ENCODE measurements around the gene INSYN2B. TPM values are rescaled to one million over a fixed set of nuclear protein-coding genes. Genes with fewer than 3 reads are reported as not detected.

Gene INSYN2B
- polyA plus RNA-seq, 1 donor (not counting 4 experiments of a cell fraction or from before 2014, with no cell fraction given): 0.16 TPM

- H3K4me3 ChIP-seq (ENCODE audit: control insufficient read depth in 2 of 3, extremely low read depth in 1 of 3, insufficient read depth in 2 of 3, low read depth in 1 of 3, low read length in 3 of 3): no peak overlapping the region
- no peaks in the 10 kb centered on the region for H3K79me2 ChIP-seq (ENCODE audit: control insufficient read depth, insufficient read depth, low read length)
- FAIRE-seq (no peak), DNase-seq (ENCODE audit: low read depth, low spot score) (no peak)
- no peaks in the 10 kb centered on the region for H3K9me3 ChIP-seq (ENCODE audit: control insufficient read depth, low read depth, low read length)
- no peaks in the 10 kb centered on the region for H3K36me3 ChIP-seq (ENCODE audit: control insufficient read depth in 2 of 2, extremely low read depth in 1 of 2, insufficient read depth in 2 of 2, low read length in 2 of 2)
- H3K9me1 ChIP-seq (ENCODE audit: control insufficient read depth, extremely low read depth, insufficient read depth, low read length): no peaks in the 10 kb centered on the region
- H2AFZ ChIP-seq (ENCODE audit: control insufficient read depth, low read length): no peak overlapping the region
- H3K27me3 ChIP-seq (ENCODE audit: control insufficient read depth, extremely low read depth, insufficient read depth, low read length): no peaks in the 10 kb centered on the region
- no peak overlapping the region for H3K27ac ChIP-seq (ENCODE audit: control insufficient read depth, insufficient read depth, low read length)
- TF ChIP-seq EZH2 (IDR thresholded peaks at IDR 0.05; ENCODE audit: low read length) (no peak), CTCF (optimal IDR thresholded peaks at IDR 0.05 in 1 of 3, IDR thresholded peaks at IDR 0.05 in 1 of 3, conservative IDR thresholded peaks at IDR 0.05 in 1 of 3; ENCODE audit: extremely low read depth in 1 of 3, insufficient read depth in 2 of 3, low read length in 3 of 3) (no peak)
- no peaks in the 10 kb centered on the region for H4K20me1 ChIP-seq (ENCODE audit: control insufficient read depth, extremely low read depth, insufficient read depth, low read length)
- dilution Hi-C loops (cut with MboI; ENCODE audit: extremely low pct_ligation_motif_present, low sequenced_read_pairs): no loop called here
- no peak overlapping the region for H3K4me2 ChIP-seq (ENCODE audit: control insufficient read depth, extremely low read depth, insufficient read depth, low read depth, low read length)
- no peaks in the 10 kb centered on the region for H3K4me1 ChIP-seq (ENCODE audit: control insufficient read depth, extremely low read depth, insufficient read depth, low read length)
- no peak overlapping the region for H3K9ac ChIP-seq (ENCODE audit: control insufficient read depth, extremely low read depth, insufficient read depth, low read length)
Measured at GRCh38 chr5:170020423-170020822, 40.1 kb upstream of the INSYN2B start.

GRCh38 chr5:170012622-170013021 is 32.3 kb upstream of the INSYN2B start:
- Histone ChIP-seq H3K9me1 (ENCODE audit: control insufficient read depth, extremely low read depth, insufficient read depth, low read length) (no peaks in the 10 kb centered on the region), H3K9me3 (ENCODE audit: control insufficient read depth, low read depth, low read length) (no peaks in the 10 kb centered on the region), H3K79me2 (ENCODE audit: control insufficient read depth, insufficient read depth, low read length) (no peaks in the 10 kb centered on the region), H3K27me3 (ENCODE audit: control insufficient read depth, extremely low read depth, insufficient read depth, low read length) (no peaks in the 10 kb centered on the region), H3K9ac (ENCODE audit: control insufficient read depth, extremely low read depth, insufficient read depth, low read length) (no peak overlapping the region), H3K27ac (ENCODE audit: control insufficient read depth, insufficient read depth, low read length) (no peak overlapping the region), H3K4me1 (ENCODE audit: control insufficient read depth, extremely low read depth, insufficient read depth, low read length) (no peaks in the 10 kb centered on the region), H3K36me3 (ENCODE audit: control insufficient read depth in 2 of 2, extremely low read depth in 1 of 2, insufficient read depth in 2 of 2, low read length in 2 of 2) (no peaks in the 10 kb centered on the region), H3K4me2 (ENCODE audit: control insufficient read depth, extremely low read depth, insufficient read depth, low read depth, low read length) (no peak overlapping the region), H3K4me3 (ENCODE audit: control insufficient read depth in 2 of 3, extremely low read depth in 1 of 3, insufficient read depth in 2 of 3, low read depth in 1 of 3, low read length in 3 of 3) (no peak overlapping the region), H4K20me1 (ENCODE audit: control insufficient read depth, extremely low read depth, insufficient read depth, low read length) (no peaks in the 10 kb centered on the region), H2AFZ (ENCODE audit: control insufficient read depth, low read length) (no peak overlapping the region)
- DNase-seq (ENCODE audit: low read depth, low spot score) (no peak), FAIRE-seq (no peak)
- TF ChIP-seq CTCF (optimal IDR thresholded peaks at IDR 0.05 in 1 of 3, IDR thresholded peaks at IDR 0.05 in 1 of 3, conservative IDR thresholded peaks at IDR 0.05 in 1 of 3; ENCODE audit: extremely low read depth in 1 of 3, insufficient read depth in 2 of 3, low read length in 3 of 3) (no peak), EZH2 (IDR thresholded peaks at IDR 0.05; ENCODE audit: low read length) (no peak)
- dilution Hi-C loops (cut with MboI; ENCODE audit: extremely low pct_ligation_motif_present, low sequenced_read_pairs): no loop called here
